IPS-18c (cell line): ENCODE measurements around the gene NOCT.
"Not testable (repeated sequence)": the region's sequence is repeated elsewhere in the genome, so short reads cannot be mapped to it uniquely, and the experiment has no call there.

ENCODE experiments used
- H3K4me3 ChIP-seq: 2 replicates; pipeline ENCODE4 v1.7.0; 2013; ENCODE audit warnings: low read depth, mild to moderate bottlenecking, low read length, moderate library complexity; ENCODE audit not compliant: insufficient read depth
- H3K9me3 ChIP-seq: one replicate; pipeline ENCODE4 v1.6.1; 2013; ENCODE audit warnings: mild to moderate bottlenecking, low read length, moderate library complexity; ENCODE audit not compliant: control insufficient read depth, insufficient read depth

NOCT gene

DNA sequence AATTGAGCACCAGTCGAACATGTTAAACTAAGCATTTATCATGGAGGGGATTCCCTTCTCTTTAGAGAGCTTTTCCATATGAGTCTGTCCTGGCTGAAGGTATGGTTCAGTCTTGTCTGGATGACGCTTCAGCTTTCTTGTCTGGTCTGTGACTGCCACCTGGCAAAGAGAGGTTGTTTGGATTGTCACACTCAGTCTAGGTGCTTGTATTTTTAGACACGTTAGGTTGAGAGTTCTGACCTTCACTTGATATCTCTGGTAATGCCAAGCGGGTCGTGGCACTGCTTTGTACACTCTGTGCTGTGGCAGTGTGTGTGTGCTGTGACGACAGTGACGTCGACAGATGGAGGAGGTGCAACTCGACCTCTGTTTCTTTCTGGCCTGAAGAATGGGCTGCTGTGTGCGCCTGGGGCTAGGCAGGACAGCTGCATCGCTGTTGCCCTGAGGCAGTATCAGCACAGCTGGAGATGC is 12.6 kb downstream of the NOCT start:
- H3K4me3 ChIP-seq, result no peak overlapping the region
- no peaks in the 10 kb centered on the region for H3K9me3 ChIP-seq

DNA sequence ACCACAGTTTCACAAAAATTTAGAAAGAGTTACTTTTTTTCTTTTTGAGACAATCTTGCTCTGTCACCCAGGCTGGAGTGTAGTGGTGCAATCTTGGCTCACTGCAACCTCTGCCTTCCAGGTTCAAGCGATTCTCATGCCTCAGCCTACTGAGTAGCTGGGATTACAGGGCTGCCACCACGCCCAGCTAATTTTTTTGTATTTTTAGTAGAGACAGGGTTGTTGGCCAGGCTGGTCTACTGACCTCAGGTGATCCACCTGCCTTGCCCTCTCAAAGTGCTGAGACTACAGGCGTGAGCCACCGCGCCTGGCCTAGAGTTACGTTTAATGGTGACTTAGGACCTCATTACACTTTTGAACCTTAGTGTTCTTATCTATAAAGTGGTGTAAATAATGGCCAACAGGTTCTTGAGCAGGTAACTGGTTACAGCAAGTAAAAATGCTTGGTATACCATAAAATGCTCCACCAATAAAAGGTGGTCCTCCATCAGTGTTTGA is 14.3 kb downstream of the NOCT start:
- not testable (repeated sequence) for H3K9me3 ChIP-seq, H3K4me3 ChIP-seq

DNA sequence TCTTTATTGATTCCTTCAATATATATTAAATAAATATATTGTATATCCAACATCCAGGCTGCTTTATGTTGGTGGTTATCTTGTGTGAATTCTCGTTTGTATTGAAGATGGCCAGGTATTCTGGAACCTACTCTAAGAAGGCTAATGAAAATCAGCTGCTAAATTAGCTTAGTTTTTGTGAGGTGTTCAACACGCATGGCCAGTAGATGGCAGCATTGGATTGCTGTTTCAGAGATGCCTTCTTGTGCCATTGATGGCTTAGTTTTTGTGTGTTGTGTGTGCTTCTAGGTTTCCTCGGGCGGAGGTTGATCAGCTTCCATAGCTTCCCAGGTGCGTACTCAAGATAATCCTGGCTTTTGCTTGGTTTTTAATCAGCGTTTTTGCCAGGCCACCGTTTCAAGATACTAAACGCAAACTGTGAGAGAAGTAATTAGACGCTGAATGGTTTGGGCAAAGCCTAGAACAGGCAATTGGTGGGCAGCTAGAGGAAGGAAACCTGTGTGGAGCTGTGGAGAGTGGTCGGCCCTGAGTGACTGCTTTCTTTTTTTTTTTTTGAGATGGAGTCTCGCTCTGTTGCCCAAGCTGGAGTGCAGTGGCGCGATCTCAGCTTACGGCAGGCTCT is 15.1 kb downstream of the NOCT start:
- Histone ChIP-seq H3K9me3 (no peaks in the 10 kb centered on the region), H3K4me3 (no peak overlapping the region)

DNA sequence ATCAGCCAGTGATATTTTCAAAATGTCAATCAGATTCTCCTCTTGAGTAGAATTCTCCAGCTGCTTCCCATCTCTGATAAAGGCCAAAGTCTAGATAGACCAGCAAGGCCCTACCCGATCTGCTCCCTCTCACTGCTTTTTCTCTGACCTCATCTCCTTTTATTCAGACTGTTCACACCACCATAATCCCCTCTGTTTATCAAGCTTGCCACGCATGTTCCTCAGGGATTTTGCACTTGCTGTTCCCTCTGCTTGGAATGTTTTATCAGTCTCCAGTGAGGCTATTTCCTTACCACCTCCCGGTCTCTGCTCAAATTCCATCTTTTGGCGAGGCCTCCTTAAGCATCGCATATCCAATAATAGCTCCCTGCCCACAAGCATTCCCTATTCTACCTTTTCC is 20.1 kb downstream of the NOCT start:
- Histone ChIP-seq H3K9me3 (no peaks in the 10 kb centered on the region), H3K4me3 (no peak overlapping the region)

DNA sequence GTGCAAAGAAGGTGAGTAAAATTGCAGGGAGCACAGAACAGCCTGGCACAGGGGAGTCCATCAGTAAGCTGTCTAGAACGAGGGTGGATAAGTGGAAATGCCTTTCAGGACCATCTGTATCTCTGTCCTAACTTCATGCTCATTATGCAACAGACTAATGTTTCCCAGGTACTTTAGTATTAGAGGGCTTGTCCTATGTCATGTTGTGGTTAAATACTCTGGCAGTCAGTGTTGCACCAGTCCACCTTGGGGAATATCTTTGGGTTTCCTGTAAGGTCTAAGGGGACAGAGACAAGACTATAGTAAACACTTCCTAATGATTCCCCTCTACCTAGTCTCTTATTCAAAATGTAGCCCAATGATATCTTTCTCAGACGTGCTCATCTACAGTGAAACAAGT is 21.3 kb downstream of the NOCT start:
- no peak overlapping the region for H3K4me3 ChIP-seq
- H3K9me3 ChIP-seq, result no peaks in the 10 kb centered on the region

DNA sequence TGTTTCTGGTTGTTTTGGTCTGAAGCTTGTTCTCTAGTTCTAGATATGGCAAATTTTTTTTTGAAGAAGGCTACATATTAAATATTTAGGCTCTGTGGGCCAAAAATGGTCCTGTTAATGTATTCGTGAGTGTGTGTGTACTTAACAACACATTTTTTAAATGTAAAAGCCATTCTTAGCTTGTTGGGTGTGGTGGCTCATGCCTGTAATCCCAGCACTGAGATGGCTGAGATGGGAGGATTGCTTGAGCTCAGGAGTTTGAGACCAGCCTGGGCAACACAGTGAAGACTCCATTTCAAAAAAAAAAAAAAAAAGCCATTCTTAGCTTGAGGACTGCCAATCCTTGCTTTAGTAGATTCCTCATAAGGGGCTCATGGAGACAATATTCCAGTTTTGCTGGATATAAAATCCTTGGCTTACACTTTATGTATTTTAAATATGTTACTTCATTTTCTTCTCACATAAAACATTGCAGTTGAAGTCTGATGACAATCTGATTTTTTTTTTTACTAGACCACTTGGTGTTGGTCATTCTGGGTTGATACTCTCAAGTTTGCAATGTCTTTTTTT is 23.4 kb downstream of the NOCT start:
- Histone ChIP-seq H3K9me3 (no peaks in the 10 kb centered on the region), H3K4me3 (no peak overlapping the region)

DNA sequence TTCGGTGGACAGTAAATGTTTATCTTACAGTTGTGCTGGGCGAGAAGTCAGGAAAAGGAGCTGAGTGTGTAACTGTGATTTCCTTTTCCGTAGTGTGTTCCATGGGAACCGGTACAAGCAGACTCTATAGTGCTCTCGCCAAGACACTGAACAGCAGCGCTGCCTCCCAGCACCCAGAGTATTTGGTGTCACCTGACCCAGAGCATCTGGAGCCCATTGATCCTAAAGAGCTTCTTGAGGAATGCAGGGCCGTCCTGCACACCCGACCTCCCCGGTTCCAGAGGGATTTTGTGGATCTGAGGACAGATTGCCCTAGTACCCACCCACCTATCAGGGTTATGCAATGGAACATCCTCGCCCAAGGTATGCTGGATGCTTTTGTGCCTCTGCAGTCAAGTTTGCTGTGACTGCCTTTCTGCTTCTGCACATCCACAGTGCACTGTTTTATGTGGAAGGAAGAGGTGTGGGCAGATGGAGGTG is 27.4 kb downstream of the NOCT start:
- no peaks in the 10 kb centered on the region for H3K9me3 ChIP-seq
- H3K4me3 ChIP-seq, result no peak overlapping the region

DNA sequence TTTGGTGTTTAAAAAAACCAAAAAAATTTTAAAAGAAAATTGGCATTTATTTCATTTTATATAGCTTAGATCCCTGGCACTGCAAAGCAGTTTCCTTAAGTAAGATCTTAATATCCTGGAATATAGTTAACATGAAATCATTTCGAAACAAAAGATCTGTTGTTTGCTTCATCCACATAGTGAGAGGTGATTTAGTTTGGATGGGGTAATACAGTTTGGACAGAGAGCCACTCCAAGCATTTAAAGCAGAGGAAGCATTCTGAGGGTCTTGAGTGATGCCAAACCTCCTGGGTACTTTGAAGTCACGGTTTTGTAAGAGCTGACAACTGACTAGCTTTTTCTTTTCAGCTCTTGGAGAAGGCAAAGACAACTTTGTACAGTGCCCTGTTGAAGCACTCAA is 28.7 kb downstream of the NOCT start:
- Histone ChIP-seq H3K4me3 (no peak overlapping the region), H3K9me3 (no peaks in the 10 kb centered on the region)

DNA sequence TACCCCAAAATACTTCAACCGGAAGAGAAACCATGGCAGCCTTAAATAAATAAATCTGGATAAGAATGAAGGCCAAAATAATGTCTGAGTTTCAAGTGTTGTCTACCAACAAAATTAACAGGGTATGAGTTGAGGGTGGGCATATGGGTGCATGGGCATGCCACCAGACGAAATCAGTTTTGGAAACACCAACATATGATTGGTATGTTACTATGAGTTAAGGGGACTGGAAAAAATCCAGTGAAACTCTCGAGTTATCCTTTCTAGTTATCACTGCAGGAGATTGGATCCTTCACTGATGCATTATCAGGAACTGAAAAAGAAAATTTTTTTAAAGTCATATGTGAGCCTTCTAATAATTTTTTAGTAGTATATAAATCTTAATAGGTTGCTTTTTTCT is 32.4 kb downstream of the NOCT start:
- Histone ChIP-seq H3K9me3 (no peaks in the 10 kb centered on the region), H3K4me3 (no peak overlapping the region)

DNA sequence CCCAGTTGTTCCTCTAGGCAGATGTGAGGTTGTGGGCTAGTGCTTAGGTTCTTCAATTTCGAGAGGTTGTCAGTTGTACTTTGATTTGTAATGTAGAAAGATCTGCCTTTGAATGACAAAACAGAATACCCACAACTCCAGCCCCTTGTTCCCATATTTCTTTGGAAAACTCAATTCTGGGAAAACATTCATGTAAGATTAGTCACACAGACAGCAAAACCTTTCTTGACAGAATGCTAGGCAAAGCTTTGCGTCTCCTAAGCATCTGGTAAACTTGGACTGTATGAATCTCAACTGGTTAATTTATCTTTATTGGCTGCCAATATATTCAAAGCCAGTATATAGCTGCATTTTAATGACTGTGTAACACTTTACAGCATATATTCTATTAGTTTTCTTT is 34.9 kb downstream of the NOCT start:
- H3K4me3 ChIP-seq, result no peak overlapping the region
- H3K9me3 ChIP-seq, result no peaks in the 10 kb centered on the region

DNA sequence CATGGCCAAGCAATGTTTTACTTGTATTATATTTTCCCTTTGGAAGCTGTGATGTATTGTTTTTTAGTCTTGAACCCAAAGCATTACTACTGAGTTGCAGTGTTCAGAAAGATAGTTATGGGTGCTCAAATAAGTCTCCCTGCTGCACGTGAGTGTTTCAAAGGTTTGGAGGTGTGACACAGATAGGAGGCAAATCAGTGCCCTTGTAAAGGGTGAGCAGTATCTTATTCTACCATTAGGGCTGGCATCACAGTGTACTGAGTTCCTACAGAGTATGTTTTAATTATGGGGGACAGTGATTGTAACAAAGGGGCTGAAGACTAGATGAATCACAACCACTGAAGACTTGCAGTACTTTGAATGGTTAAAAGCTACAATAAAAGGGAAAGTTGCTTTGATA is 38.3 kb downstream of the NOCT start:
- no peak overlapping the region for H3K4me3 ChIP-seq
- no peaks in the 10 kb centered on the region for H3K9me3 ChIP-seq

DNA sequence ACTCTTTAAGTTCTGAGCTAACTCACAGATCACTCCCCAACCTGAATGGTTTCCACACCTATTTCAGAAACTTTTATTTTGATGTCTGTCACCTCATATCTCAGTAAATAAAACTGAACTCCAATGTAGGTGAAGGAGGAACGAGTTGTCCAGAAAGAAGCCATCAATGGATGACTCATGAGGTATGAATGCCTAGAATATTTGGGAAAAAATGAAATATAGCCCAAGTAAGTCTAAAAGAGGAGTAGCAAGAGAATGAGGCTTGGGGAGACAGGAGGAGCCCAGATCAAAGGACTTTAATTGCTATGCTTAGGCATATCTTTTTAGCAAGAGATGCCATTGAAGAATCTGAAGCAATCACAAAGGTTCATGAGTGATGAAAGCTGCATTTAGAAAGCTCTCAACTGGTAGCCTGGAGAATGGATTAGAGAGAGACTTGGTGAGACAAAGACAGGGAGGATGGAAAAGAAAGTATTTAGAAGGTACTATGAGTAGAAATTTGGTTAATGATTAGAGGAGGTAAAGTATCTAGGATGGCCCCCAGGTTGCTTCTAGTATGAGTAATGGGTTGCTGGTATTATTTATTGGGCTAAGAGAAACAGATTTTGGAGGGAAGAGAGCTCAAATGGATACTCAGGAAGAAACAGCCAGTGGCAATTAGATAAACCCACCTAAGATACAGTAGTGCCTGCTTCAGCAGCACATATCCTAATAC is 39.4 kb downstream of the NOCT start:
- H3K4me3 ChIP-seq, result no peak overlapping the region

DNA sequence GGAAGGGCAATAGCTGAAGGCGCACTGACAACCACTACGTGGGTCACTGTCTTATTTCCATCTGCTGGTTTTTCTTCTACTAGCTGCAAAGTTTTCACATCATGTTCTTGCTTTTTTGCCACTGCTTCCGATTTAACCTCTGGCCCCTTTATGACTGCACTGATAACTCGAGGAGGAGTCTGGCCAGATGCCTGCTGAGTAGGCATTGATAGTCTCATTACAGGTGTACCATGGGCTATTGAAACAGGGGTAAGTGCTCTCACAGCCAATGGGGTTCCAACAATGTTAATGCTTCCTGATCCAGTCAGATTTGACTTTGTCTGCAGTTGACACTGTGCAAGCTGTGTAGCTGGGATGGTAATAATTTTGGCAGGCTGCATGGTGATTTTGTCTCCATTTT is 43.4 kb downstream of the NOCT start:
- H3K9me3 ChIP-seq, H3K4me3 ChIP-seq: not testable (repeated sequence)

More for the DNA sequence above, 39.4 kb downstream of the NOCT start:
- H3K9me3 ChIP-seq, result no peaks in the 10 kb centered on the region

DNA sequence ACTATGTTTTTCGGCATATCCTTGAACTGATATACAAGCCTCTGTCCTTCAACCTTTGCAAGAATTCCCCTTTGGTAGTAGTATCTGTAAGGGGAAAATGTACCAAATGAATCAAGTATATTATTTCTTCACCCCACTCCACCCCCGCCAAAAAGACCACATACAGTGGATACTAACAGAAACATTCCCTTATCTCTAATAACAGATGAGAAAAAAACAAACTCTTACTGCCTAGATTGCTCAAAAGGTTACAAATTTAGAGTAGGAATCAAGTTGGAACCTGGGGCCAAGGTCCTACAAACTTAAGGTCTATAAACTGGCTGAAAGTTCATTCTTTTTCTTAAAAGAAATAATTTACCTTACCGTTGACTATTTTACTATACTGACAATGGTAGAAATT is 45.0 kb downstream of the NOCT start:
- H3K4me3 ChIP-seq, result no peak overlapping the region
- H3K9me3 ChIP-seq, result no peaks in the 10 kb centered on the region

DNA sequence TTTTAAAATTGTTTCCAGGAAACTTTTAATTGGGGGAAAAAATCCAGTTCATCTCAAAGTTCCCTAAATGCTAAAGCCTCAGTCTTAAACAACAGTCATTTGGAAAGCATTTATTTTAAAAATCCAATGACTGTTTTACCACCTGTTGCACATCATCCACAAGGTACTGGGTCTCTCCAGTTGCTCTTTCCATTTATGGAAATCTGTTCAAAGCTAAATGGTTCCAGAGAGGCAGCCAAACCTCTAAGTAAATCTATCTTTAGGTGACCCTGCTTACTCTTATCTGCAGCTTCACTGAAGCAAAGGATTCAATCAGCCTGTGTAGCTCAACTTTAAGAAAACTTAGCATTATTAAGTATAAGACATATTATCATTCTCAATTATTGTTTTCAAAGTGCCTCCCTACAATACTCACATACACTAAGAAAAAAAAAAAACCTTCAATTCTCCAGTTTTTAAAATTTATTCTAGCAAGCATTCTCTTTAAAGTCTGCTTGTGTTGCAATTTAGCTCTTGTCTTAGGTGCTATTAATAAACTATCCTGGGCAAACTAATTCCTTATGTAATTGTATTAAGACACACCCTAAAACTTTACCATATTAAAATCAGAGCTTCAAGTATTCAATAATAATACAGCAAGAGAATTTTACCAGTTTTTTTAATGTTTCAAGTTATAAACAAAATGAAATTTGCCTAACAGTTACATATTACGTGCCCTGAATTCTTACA is 60.6 kb downstream of the NOCT start:
- H3K4me3 ChIP-seq, result no peak overlapping the region
- H3K9me3 ChIP-seq, result no peaks in the 10 kb centered on the region

DNA sequence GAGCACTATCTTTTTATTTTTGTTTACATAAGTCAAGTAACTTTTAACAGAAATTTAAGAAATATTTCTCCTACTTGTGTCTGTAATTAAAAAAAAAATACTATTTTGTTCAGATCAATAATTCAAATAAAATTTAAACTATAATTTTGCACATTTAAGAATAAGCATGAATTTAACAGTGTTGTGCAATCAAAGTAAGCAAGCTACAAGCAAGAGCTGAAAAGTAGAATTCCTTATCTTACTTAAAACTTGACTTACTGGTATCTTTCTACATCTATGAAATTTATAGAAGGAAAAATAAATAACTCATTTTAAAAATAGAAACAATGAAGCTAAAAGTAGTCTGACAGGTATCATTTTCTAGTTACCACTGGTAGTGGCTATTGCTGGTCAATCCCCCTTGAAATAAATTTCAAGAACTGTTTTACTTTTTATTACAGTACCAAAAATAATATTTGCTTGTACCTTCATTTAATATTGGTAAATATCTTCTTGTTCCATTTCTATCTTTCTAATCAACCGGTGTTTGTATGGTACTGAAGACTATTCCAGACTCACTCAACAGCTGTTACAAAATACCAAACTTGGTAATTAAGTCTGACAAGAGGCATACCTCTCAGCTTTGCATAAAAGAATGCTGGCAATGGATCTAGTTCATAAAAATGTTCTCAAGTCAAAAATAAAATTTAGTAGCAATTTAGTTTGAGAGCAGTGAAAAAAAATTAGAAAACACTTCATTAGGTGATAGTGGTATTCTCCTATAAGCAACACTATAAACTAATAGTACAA is 62.2 kb downstream of the NOCT start:
- Histone ChIP-seq H3K9me3 (no peaks in the 10 kb centered on the region), H3K4me3 (no peak overlapping the region)

DNA sequence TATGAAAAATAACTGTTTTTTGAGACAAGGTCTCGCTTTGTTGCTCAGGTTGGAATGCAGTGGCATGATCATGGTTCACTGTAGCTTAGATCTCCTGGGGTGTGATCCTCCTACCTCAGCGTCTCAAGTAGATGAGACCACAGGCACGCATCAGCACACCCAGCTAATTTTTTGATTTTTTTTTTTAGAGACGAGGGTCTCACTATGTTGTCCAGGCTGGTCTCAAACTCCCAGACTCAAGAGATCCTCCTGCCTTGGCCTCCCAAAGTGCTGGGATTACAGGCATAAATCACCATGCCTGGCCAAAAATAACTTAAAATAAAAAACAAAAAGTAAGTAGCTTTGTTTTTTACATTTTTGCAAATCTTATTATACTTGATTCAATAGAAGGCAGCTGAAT is 63.3 kb downstream of the NOCT start:
- Histone ChIP-seq H3K4me3 (no peak overlapping the region), H3K9me3 (no peaks in the 10 kb centered on the region)
